OCI-LY1 (cell line): ENCODE results near the gene TAAR6.

Experiments
- H2AFZ ChIP-seq: fragments of 200-600 bp; sonication (generic), shearing (Covaris generic); 2 replicates; pipeline ENCODE4 v1.6.0; 2014; ENCODE audit warnings: antibody characterized with exemption, mild to moderate bottlenecking, low read length
- H3F3A ChIP-seq: fragments of 200-600 bp; sonication (generic), shearing (Covaris generic); 2 replicates; pipeline ENCODE4 v1.6.0; 2014; ENCODE audit warnings: mild to moderate bottlenecking, antibody characterized with exemption, low read length, moderate library complexity; ENCODE audit not compliant: insufficient read depth
- H3K27ac ChIP-seq: fragments of 200-600 bp; sonication (generic); 2 replicates; pipeline ENCODE4 v1.5.1; 2014; ENCODE audit warnings: low read length, mixed run types, mild to moderate bottlenecking, low read depth; ENCODE audit not compliant: poor library complexity, severe bottlenecking
- H3K27me3 ChIP-seq: fragments of 200-600 bp; sonication (generic); 2 replicates; pipeline ENCODE4 v1.6.0; 2014; ENCODE audit warnings: antibody characterized with exemption, mild to moderate bottlenecking, low read length, moderate library complexity; ENCODE audit not compliant: insufficient read depth
- H3K36me3 ChIP-seq: fragments of 200-600 bp; sonication (generic); 2 replicates; pipeline ENCODE4 v1.6.1; 2014; ENCODE audit warnings: mild to moderate bottlenecking, antibody characterized with exemption, low read length, moderate library complexity, mixed read lengths; ENCODE audit not compliant: insufficient read depth
- H3K4me1 ChIP-seq: fragments of 200-600 bp; sonication (generic); 2 replicates; pipeline ENCODE4 v1.5.1; 2014; ENCODE audit warnings: mild to moderate bottlenecking, low read length, moderate library complexity; ENCODE audit not compliant: insufficient read depth, severe bottlenecking
- H3K4me2 ChIP-seq: fragments of 200-600 bp; sonication (generic), shearing (Covaris generic); 2 replicates; pipeline ENCODE4 v1.6.1; 2014; ENCODE audit warnings: low read length
- H3K4me3 ChIP-seq: fragments of 200-600 bp; sonication (generic); 2 replicates; pipeline ENCODE4 v1.5.1; 2014; ENCODE audit warnings: low read length, low read depth, mild to moderate bottlenecking, mixed read lengths; ENCODE audit not compliant: poor library complexity, severe bottlenecking
- H3K79me2 ChIP-seq: fragments of 200-600 bp; shearing (Covaris generic); 2 replicates; pipeline ENCODE4 v1.6.1; 2016; ENCODE audit warnings: mixed run types, low read length, mixed read lengths; ENCODE audit not compliant: insufficient read depth
- H3K9ac ChIP-seq: fragments of 200-600 bp; sonication (generic), shearing (Covaris generic); 2 replicates; pipeline ENCODE4 v1.6.1; 2014; ENCODE audit warnings: mild to moderate bottlenecking, low read length, mixed read lengths
- H3K9me2 ChIP-seq: fragments of 200-600 bp; sonication (generic), shearing (Covaris generic); 2 replicates; pipeline ENCODE4 v1.6.1; 2014; ENCODE audit warnings: low read depth, mild to moderate bottlenecking, low read length, mixed read lengths
- H3K9me3 ChIP-seq: fragments of 200-600 bp; shearing (Covaris generic); 2 replicates; pipeline ENCODE4 v1.6.1; 2014; ENCODE audit warnings: low read length, mixed read lengths
- H4K20me1 ChIP-seq: fragments of 200-600 bp; sonication (generic), shearing (Covaris generic); 2 replicates; pipeline ENCODE4 v1.6.0; 2016; ENCODE audit warnings: mild to moderate bottlenecking, low read length; ENCODE audit not compliant: insufficient read depth
- EZH2 ChIP-seq: fragments of 200-600 bp; sonication (generic), shearing (Covaris generic); IDR thresholded peaks from 2 replicates; pipeline ENCODE4 v1.8.0; 2017; ENCODE audit warnings: borderline replicate concordance, mixed run types, mild to moderate bottlenecking, antibody characterized with exemption, low read length, moderate library complexity, mixed read lengths
- TF ChIP-seq, protein P1 (sequence below): fragments of 200-600 bp; sonication (generic), shearing (Covaris generic); IDR thresholded peaks from 2 replicates; pipeline ENCODE4 v1.5.1; 2017; ENCODE audit warnings: mild to moderate bottlenecking, antibody characterized with exemption, low read length, moderate library complexity, mixed read lengths

Gene TAAR6

DNA sequence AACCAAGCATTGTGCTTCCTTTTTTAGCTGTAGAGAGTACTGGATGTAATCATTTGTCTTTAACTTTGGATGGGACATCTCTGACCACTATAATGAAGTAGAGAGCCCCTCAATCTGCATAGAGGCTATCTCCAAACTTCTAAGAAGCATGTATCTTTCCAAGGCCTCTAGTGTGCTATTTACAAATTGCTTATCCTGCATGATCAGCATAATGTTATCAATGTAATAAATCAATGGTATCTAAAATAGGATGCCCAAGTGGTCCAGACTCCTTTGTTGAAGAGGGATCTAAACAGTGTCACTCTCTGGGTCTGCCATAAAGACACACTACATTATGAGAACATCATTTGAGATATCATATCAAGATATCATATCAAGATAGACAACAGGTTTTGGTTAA lies 25.3 kb upstream of the TAAR6 start:
- H2AFZ ChIP-seq: no peak overlapping the region
- H4K20me1 ChIP-seq: no peaks in the 10 kb centered on the region
- H3K9me3 ChIP-seq: no peaks in the 10 kb centered on the region
- no peaks in the 10 kb centered on the region for H3F3A ChIP-seq
- H3K4me2 ChIP-seq: no peak overlapping the region
- no peaks in the 10 kb centered on the region for H3K79me2 ChIP-seq
- no peak overlapping the region for H3K9ac ChIP-seq
- no peak overlapping the region for H3K27ac ChIP-seq
- TF ChIP-seq, protein P1, sequence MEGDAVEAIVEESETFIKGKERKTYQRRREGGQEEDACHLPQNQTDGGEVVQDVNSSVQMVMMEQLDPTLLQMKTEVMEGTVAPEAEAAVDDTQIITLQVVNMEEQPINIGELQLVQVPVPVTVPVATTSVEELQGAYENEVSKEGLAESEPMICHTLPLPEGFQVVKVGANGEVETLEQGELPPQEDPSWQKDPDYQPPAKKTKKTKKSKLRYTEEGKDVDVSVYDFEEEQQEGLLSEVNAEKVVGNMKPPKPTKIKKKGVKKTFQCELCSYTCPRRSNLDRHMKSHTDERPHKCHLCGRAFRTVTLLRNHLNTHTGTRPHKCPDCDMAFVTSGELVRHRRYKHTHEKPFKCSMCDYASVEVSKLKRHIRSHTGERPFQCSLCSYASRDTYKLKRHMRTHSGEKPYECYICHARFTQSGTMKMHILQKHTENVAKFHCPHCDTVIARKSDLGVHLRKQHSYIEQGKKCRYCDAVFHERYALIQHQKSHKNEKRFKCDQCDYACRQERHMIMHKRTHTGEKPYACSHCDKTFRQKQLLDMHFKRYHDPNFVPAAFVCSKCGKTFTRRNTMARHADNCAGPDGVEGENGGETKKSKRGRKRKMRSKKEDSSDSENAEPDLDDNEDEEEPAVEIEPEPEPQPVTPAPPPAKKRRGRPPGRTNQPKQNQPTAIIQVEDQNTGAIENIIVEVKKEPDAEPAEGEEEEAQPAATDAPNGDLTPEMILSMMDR: no peak
- no peak for TF ChIP-seq EZH2
- no peaks in the 10 kb centered on the region for H3K36me3 ChIP-seq
- no peak overlapping the region for H3K4me3 ChIP-seq
- H3K27me3 ChIP-seq: no peaks in the 10 kb centered on the region
- no peaks in the 10 kb centered on the region for H3K4me1 ChIP-seq
- H3K9me2 ChIP-seq: no peaks in the 10 kb centered on the region

GRCh38 chr6:132548746-132549463 lies 21.2 kb upstream of the TAAR6 start:
- H3K4me2 ChIP-seq: no peak overlapping the region
- H3K36me3 ChIP-seq: no peaks in the 10 kb centered on the region
- no peaks in the 10 kb centered on the region for H3K9me2 ChIP-seq
- H3K9ac ChIP-seq: no peak overlapping the region
- no peak overlapping the region for H3K4me3 ChIP-seq
- no peaks in the 10 kb centered on the region for H3K9me3 ChIP-seq
- H3K27me3 ChIP-seq: no peaks in the 10 kb centered on the region
- no peaks in the 10 kb centered on the region for H3K4me1 ChIP-seq
- H3K27ac ChIP-seq: no peak overlapping the region
- no peak overlapping the region for H2AFZ ChIP-seq
- H3K79me2 ChIP-seq: no peaks in the 10 kb centered on the region
- no peaks in the 10 kb centered on the region for H3F3A ChIP-seq
- H4K20me1 ChIP-seq: no peaks in the 10 kb centered on the region
- TF ChIP-seq, protein P1: no peak
- no peak for TF ChIP-seq EZH2

GRCh38 chr6:132551214-132551613 lies 18.9 kb upstream of the TAAR6 start:
- Histone ChIP-seq H4K20me1 (no peaks in the 10 kb centered on the region), H3K27ac (no peak overlapping the region), H3K9me3 (no peaks in the 10 kb centered on the region), H3K79me2 (no peaks in the 10 kb centered on the region), H3K9ac (no peak overlapping the region), H3K9me2 (no peaks in the 10 kb centered on the region), H3K36me3 (no peaks in the 10 kb centered on the region), H3F3A (no peaks in the 10 kb centered on the region), H3K27me3 (no peaks in the 10 kb centered on the region), H3K4me3 (no peak overlapping the region), H3K4me1 (no peaks in the 10 kb centered on the region), H2AFZ (no peak overlapping the region), H3K4me2 (no peak overlapping the region)
- no peak for TF ChIP-seq EZH2
- TF ChIP-seq, protein P1: no peak
